ENCODE results near the gene CACFD1. TPM values are rescaled to one million over a fixed set of nuclear protein-coding genes. Genes with fewer than 3 reads are reported as not detected.

The CACFD1 gene
- total RNA-seq, 1 donor from 2014 or later, result 39.8 TPM

GRCh38 chr9:133474215-133474614 lies 14.4 kb downstream of the CACFD1 start:
- no peak for TF ChIP-seq CTCF (IDR thresholded peaks at IDR 0.05)
- intact Hi-C loops (cut with DNase I), result no loop called here

GRCh38 chr9:133474853-133475252 lies 15.1 kb downstream of the CACFD1 start:
- no peak for DNase-seq
- Histone ChIP-seq H3K36me3 (no peaks in the 10 kb centered on the region), H3K9me3 (no peaks in the 10 kb centered on the region), H3K4me1 (peaks cover 19% of the 10 kb centered on the region), H3K27ac (no peak overlapping the region), H3K4me3 (no peak overlapping the region), H3K27me3 (no peaks in the 10 kb centered on the region)
- no peak for ATAC-seq
- no peak for TF ChIP-seq CTCF (IDR thresholded peaks at IDR 0.05)
- intact Hi-C loops (cut with DNase I), result no loop called here

More at GRCh38 chr9:133474215-133474614, 14.4 kb downstream of the CACFD1 start:
- H3K27ac ChIP-seq, result no peak overlapping the region
- no peak overlapping the region for H3K4me3 ChIP-seq
- DNase-seq, result no peak
- H3K36me3 ChIP-seq, result no peaks in the 10 kb centered on the region
- H3K4me1 ChIP-seq, result peaks cover 14% of the 10 kb centered on the region
- H3K9me3 ChIP-seq, result no peaks in the 10 kb centered on the region
- H3K27me3 ChIP-seq, result no peaks in the 10 kb centered on the region
- ATAC-seq, result no peak

GRCh38 chr9:133475292-133476012 lies 15.7 kb downstream of the CACFD1 start:
- TF ChIP-seq CTCF (IDR thresholded peaks at IDR 0.05), result no peak
- no peaks in the 10 kb centered on the region for H3K36me3 ChIP-seq
- ATAC-seq (no peak), DNase-seq (no peak)
- peaks cover 19% of the 10 kb centered on the region for H3K4me1 ChIP-seq
- intact Hi-C loops (cut with DNase I), result no loop called here
- H3K27ac ChIP-seq, result no peak overlapping the region
- no peaks in the 10 kb centered on the region for H3K27me3 ChIP-seq
- no peak overlapping the region for H3K4me3 ChIP-seq
- H3K9me3 ChIP-seq, result no peaks in the 10 kb centered on the region

GRCh38 chr9:133476036-133476931 lies 16.5 kb downstream of the CACFD1 start:
- Histone ChIP-seq H3K9me3 (no peaks in the 10 kb centered on the region), H3K27me3 (no peaks in the 10 kb centered on the region), H3K27ac (no peak overlapping the region), H3K4me3 (no peak overlapping the region), H3K4me1 (peaks cover 19% of the 10 kb centered on the region), H3K36me3 (no peaks in the 10 kb centered on the region)
- intact Hi-C loops (cut with DNase I), result no loop called here
- DNase-seq (no peak), ATAC-seq (peak; percentile 32)
- TF ChIP-seq CTCF (IDR thresholded peaks at IDR 0.05), result no peak

- ATAC-seq, result no peak
- H3K4me1 ChIP-seq, result peaks cover 19% of the 10 kb centered on the region
- DNase-seq, result no peak
Observed at GRCh38 chr9:133476941-133477340, 17.2 kb downstream of the CACFD1 start.

More at GRCh38 chr9:133476941-133477340, 17.2 kb downstream of the CACFD1 start:
- H3K9me3 ChIP-seq, result no peaks in the 10 kb centered on the region
- intact Hi-C loops (cut with DNase I), result no loop called here
- H3K27ac ChIP-seq, result no peak overlapping the region
- no peaks in the 10 kb centered on the region for H3K27me3 ChIP-seq
- TF ChIP-seq CTCF (IDR thresholded peaks at IDR 0.05), result no peak
- H3K36me3 ChIP-seq, result no peaks in the 10 kb centered on the region
- no peak overlapping the region for H3K4me3 ChIP-seq
